ENCODE measurements around the gene MX2.
A peak's percentile ranks its signal among the peaks of the same experiment; 100 is the strongest.
"Not testable (repeated sequence)": the region's sequence is repeated elsewhere in the genome, so short reads cannot be mapped to it uniquely, and the experiment has no call there.

MX2 gene

DNA sequence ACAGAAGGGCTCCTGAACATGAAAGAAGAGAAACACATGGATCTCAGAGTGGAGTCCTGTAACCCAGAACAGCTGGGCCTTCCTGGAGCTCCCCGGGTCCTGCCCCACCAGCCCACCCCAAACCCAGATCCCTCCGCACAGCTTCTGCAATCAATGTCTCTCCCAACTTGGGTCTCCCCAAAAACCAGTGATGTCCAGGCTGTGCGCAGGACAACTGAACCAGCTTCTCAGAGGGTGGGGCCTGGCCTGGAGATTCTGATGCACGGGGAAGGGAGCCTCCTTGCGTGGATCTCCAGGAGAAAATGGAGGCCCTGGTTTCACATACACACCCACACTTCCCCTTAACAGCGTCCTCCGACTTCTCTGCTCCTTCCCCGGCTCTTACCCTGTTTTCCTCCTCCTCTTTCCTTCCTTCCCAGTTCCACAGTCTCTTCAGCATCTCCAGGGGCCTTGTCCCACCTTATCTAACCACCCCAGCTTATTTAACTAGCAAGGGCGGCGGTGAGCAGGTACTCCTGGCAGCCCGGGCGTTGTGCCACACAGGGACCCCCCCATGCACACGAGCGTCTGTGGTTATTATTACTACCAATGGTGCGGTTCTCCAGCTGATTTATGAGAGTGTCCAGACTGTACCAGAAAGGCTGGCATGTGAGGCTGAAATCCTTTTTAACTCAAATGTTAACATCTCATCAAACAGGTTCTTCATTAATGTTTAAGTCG, 11.2 kb upstream of the MX2 start:
- H3K4me1 Mint-ChIP-seq: peaks cover 8% of the 10 kb centered on the region
- H3K4me3 Mint-ChIP-seq: no peak overlapping the region
- DNase-seq: no peak
- H3K9me3 Mint-ChIP-seq: no peaks in the 10 kb centered on the region
- no peaks in the 10 kb centered on the region for H3K27me3 Mint-ChIP-seq
- no peak for ATAC-seq
- H3K27ac Mint-ChIP-seq: peak overlapping the region in 1 of 2 donors; percentile 89

DNA sequence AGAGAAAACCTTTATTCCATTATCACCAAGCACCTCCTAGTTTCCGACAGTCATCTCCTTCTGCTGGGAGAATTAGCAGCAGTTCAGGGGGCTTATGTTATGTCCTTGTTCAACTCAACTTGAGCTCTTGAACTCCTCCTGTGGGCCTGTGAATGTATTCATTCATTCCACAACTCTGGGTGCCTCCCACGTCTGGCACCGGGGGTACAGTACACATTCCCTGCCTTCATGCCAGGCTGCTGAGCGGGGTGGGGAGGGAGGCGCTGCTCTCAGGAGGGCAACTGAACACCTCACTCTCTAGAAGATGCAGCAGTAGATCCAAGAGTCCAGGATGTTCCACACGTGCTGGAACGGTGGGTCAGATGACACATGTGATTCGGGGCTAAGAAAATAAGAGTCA, 4.3 kb upstream of the MX2 start:
- no peak overlapping the region for H3K4me3 Mint-ChIP-seq
- H3K4me1 Mint-ChIP-seq: peaks cover 27% of the 10 kb centered on the region
- no peaks in the 10 kb centered on the region for H3K27me3 Mint-ChIP-seq
- no peak overlapping the region for H3K27ac Mint-ChIP-seq
- H3K9me3 Mint-ChIP-seq: no peaks in the 10 kb centered on the region
- no peak for ATAC-seq
- no peak for DNase-seq

DNA sequence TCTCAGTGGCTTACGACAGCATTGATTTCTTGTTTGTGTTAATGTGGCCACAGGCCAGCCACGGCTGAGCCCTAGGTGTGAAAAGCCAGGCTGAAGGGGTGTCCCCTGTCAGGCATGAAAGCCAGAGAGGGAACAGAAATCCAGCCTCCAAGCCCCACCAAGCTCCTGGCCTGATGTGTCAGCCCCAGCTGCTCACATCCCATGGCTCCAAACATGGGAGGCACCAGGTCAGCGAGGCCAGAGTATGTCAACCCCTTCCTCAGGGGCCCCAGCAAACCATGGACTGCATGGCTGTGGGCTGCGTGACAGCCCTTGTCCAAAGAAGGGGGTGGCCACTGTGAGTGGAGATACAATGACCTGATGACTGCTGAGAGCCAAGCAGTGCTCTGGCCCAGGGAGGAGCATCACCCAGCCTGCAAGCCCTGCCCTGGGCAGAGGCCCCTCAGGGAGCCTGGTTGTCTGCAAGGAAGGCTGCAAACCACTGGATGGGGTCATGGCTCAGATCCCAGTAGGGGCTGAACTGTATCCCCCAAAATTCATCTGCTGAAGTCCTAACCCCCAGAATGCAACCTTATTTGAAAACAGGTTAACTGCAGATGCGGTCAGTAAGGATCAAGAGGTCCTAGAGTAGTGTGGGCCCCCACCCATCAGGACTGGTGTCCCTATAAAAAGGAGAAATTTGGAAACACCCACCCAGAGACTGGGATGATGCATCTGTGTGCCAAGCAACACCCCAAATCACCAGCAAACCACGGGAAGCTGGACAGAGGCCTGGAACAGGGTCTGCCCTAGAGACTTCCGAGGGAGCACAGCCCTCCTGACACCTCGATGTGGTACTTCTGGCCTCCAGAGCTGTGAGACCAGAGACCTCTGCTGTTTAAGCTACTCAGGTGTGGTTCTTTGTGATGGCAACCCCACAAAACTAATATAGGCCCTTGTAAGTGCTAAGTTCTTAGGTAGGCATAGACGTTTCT, 3.3 kb upstream of the MX2 start:
- Mint-ChIP-seq H3K9me3 (no peaks in the 10 kb centered on the region), H3K27me3 (no peaks in the 10 kb centered on the region), H3K27ac (peak overlapping the region in 1 of 2 donors; percentile 19), H3K4me1 (peaks cover 37% of the 10 kb centered on the region), H3K4me3 (no peak overlapping the region)
- ATAC-seq: no peak
- no peak for DNase-seq

DNA sequence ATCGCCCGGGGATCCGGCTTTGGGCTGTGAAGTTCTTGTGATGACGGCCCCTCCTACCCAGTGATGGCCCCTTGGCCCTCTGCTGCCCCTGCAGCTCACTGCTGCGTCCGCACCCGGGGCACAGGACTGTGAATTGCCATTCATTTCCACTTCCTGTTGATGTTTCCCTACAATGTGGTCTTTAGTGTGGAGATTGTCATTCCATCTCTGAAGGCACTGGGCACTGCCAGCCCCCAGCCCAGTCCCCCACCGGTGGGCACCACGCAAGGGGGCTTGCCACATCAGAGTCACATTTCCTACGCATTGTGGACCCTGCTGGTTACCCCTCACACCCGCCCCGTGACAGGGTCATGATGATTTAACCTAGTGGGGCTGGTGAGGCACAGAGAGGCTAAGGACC, 2.5 kb upstream of the MX2 start:
- DNase-seq (no peak), ATAC-seq (no peak)
- Mint-ChIP-seq H3K4me1 (peaks cover 43% of the 10 kb centered on the region), H3K4me3 (no peak overlapping the region), H3K27me3 (no peaks in the 10 kb centered on the region), H3K27ac (no peak overlapping the region), H3K9me3 (no peaks in the 10 kb centered on the region)

DNA sequence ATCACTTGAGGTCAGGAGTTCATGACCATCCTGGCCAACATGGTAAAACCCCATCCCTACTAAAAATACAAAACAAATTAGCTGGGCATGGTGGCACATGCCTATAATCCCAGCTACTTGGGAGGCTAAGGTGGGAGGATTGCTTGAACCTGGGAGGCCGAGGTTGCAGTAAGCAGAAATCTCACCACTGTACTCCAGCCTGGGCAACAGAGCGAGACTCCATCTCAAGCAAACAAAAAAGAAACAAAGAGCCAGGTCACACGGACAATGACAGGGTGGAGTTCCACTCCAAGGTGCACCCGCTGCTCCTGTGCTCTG, 2.1 kb upstream of the MX2 start:
- not testable (repeated sequence) for H3K4me3 Mint-ChIP-seq, H3K9me3 Mint-ChIP-seq, H3K27me3 Mint-ChIP-seq, H3K27ac Mint-ChIP-seq, ATAC-seq, DNase-seq
- peaks cover 42% of the 10 kb centered on the region for H3K4me1 Mint-ChIP-seq

DNA sequence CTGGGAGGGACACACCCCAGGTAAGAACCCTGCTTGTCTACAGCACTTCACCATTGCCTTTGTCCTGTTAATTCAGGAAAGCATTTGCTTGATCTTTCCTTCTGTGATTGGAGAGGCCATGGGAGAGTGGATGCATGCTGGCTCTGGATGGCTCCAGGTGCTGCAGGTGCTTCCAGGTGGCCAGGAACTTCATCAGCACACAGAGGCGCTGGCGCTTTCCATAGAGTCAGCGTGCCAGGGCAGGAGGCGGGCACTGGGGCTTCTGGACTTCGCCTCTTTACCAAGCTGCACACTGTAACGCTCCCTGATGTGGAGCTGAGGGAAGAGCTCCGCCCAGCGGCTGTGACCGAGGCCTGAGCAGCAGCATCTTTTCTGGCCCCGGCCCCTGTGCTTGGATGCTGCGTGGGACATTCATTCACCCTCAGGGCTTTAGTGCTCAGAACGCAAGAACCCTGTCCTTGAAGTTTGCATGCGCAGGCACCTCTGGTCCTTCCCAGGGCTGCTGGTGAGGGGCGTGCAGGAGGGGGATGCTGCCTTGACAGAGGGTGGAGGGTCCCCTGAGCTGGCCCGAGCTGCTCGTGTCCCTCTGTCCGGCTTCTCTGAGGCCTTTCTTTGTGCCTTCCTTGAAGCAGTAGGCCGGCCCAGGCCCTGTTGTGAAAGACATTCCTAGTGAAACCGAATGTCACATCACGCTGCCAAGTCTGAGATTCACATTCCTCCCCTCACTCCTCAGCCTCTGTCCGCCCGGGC, 1.6 kb upstream of the MX2 start:
- Mint-ChIP-seq H3K4me3 (no peak overlapping the region), H3K27ac (peak overlapping the region in 1 of 2 donors; percentile 71), H3K27me3 (no peaks in the 10 kb centered on the region), H3K9me3 (no peaks in the 10 kb centered on the region), H3K4me1 (peaks cover 44% of the 10 kb centered on the region)
- no peak for ATAC-seq
- DNase-seq: no peak

DNA sequence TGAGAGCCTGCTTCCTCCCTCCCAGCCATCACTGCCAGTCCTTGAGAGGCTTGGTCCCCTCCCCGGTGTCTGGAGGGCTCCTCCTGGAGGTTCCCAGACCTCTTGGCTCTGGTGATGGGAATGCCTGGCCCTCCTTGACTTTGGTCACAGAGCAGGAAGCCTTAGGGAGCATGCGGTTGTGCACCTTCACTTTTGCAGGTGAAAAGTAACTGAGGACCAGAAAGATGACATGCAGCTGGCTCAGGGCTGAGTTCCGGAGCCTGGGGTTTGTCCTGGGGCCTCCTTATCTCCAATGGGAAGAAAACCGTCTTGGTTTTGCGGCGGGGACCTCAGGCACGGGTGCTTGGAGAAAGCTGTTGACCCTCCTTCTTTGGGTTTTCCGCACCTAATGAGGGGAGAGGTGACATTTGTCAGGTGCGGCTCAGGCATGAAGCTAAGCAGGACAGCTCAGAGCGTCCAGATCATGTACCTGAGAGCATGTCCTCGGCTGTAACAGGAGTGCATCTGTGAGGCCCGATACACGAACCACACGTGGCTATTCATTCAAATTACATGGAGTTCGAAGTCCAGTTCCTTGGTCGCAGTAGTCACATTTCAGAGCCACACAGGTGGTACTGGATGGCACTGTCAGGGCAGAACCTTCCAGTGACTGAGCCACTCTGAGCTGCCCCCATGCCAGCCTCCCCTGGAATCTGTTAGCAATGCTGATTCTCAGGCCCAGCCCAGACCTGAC, 608 bp upstream of the MX2 start:
- DNase-seq (no peak), ATAC-seq (no peak)
- Mint-ChIP-seq H3K27me3 (no peaks in the 10 kb centered on the region), H3K4me3 (peak overlapping the region; percentile 87 to 96), H3K4me1 (peaks cover 47% of the 10 kb centered on the region), H3K9me3 (no peaks in the 10 kb centered on the region), H3K27ac (peak overlapping the region; percentile 92 to 94)

DNA sequence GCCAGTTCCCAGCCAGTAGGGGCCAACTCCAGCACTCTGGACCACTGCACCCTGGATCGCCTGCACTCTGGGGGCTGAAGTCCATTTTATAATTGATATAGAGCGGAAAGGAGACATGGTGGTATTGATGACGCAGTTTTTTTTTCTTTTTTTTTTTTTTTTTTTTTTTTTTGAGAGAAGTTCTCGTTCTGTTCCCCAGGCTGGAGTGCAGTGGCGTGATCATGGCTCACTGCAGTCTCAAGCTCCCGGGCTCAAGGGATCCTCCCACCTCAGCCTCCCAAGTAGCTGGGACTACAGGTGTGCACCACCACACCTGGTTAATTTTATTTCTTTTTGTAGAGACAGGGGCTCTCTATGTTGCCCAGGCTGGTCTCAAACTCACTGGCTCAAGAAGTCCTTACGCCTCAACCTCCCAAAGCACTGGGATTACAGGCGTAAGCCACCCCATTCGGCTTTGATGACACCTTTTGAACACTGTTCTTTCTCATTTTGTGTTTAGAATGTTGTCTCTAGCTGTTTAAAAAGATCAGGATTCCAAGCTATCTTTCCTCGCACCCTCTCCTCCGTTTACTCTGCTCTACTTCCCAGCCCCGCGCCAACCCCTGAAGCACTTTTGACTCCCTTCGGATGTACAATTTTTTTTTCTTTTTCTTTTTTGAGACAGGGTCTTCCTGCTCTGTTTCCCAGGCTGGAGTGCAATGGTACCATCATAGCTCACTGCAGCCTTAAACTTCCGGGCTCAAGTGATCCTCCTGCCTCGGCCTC, 960 bp downstream of the MX2 start:
- H3K4me3 Mint-ChIP-seq: peak overlapping the region; percentile 87 to 96
- H3K4me1 Mint-ChIP-seq: peaks cover 57% of the 10 kb centered on the region
- DNase-seq: no peak
- no peaks in the 10 kb centered on the region for H3K27me3 Mint-ChIP-seq
- peak overlapping the region; percentile 92 to 94 for H3K27ac Mint-ChIP-seq
- ATAC-seq: no peak
- H3K9me3 Mint-ChIP-seq: no peaks in the 10 kb centered on the region

DNA sequence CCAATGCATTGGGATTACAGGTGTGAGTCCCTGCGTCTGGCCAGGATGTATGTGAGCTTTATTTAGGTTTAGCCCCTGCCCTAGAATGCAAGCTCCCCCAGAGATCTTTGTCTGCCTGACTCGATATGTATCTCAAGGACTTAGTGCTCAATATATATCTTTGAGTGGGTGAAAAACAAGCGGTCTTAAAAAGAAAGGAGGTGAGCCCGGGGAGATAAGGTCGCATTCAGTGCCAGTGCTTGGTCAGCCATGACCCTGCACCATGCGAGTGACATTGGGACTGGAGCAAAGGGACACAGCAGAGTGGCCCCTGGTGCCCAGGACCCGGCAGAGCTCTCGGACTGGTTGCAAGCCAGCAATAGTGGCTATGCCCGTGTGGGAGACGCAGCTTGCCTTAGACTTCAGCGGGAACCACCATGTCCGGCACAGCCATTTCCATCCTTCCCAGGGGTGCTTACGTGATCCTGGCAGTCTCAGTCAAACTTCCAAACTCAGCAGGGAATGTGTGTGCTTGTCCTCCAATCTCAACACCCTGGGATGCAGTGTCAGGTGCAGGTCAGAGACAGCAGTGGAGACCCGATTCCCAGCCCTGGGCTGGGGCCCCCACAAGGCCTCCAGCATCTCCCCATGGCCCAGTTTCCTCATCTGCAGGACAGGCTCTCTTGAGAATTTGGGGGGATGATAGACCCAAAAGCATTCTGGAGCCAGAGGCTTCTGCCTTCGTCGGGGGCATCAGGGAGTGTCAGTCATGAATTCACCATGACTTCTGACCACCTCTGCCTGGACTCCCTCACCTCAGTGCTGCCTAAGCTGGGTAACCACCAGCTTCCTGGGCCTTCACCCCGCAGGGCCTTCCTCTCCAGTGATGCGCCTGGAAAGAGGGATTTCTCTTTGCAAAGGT, 1.8 kb downstream of the MX2 start:
- DNase-seq (no peak), ATAC-seq (no peak)
- Mint-ChIP-seq H3K4me3 (peak overlapping the region; percentile 87 to 96), H3K27ac (peak overlapping the region; percentile 92 to 94), H3K9me3 (no peaks in the 10 kb centered on the region), H3K4me1 (peaks cover 66% of the 10 kb centered on the region), H3K27me3 (no peaks in the 10 kb centered on the region)

DNA sequence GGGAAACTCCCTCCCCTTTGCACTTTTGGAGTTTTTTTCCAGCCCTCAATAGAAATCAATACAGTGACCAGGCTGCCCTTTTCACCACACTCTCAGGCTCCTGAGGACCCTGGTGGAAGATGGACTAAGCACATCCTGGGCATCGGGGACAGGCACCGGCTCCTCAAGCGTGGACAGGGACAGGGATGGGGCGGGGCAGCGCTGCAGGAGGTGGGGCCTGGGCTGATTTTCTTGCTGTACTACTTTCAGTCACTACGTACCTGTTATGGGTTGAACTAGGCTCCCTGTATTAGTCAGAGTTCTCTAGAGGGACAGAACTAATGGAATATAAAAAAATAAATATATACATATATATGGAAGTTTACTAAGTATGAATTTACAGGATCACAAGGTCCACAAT, 2.5 kb downstream of the MX2 start:
- H3K27ac Mint-ChIP-seq: peak overlapping the region in 1 of 2 donors; percentile 42
- no peak overlapping the region for H3K4me3 Mint-ChIP-seq
- H3K27me3 Mint-ChIP-seq: no peaks in the 10 kb centered on the region
- no peak for ATAC-seq
- no peaks in the 10 kb centered on the region for H3K9me3 Mint-ChIP-seq
- DNase-seq: no peak
- peaks cover 73% of the 10 kb centered on the region for H3K4me1 Mint-ChIP-seq

DNA sequence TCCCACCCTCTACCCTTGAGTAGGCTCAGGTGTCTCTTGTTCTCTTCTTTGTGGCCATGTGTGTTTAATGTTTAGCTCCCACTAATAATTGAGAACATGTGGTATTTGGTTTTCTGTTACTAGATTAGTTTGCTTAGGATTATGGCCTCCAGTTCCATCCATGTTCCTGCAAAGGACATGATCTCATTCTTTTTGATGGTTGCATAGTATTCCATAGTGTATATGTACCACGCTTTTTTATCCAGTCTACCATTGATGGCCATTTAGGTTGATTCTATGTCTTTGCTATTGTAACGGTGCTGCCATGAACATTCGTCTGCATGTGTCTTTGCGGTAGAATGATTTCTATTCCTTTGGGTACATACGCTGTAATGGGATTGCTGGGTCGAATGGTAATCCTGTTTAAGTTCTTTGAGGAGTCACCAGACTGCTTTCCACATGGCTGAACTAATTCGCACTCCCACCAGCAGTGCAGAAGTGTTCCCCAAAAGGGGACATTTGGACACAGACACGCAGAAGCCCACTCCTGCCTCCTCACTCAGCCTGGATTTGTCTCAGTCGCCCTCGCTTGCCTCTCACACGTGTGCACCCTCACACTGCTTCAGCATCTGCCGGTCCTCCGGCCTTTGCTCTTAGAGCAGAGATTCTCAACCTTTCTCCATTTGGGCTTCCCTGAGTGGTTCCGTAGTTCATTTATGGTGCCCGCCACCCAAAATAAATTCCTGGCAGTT, 3.7 kb downstream of the MX2 start:
- no peaks in the 10 kb centered on the region for H3K27me3 Mint-ChIP-seq
- H3K27ac Mint-ChIP-seq: no peak overlapping the region
- H3K9me3 Mint-ChIP-seq: peaks cover 0 to under 1% of the 10 kb centered on the region in 2 donors
- no peak overlapping the region for H3K4me3 Mint-ChIP-seq
- peaks cover 81% of the 10 kb centered on the region for H3K4me1 Mint-ChIP-seq
- ATAC-seq (no peak), DNase-seq (no peak)

DNA sequence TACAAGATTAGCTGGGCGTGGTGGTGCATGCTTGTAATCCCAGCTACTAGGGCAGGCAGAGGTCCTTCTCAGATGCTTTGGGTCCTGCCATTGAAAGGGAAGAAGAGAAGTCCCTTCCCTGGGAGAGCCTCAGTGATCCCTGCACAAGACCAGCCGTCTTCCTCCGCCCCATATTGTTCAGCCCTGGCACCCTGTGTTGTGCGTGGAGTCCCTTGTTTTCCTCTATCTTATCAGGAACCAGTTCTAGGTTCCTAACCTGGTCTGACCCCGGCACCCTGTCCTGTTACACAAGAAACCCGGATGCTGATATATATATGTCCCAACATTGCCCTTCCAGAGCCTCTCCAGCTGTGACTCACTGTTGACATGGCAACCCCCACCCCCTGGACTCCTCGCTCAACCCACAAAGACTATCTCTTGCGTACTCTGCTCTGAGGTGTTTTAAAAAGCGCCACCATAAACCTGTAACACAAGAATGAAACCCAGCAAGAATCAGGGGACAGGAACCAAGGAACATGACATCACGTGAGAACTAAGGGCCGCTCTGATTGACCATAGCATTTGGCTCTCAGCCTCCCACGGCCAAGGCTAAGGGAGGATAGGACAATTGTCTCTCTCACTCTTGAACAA, 4.8 kb downstream of the MX2 start:
- Mint-ChIP-seq H3K27ac (peak overlapping the region in 1 of 2 donors; percentile 55), H3K27me3 (no peaks in the 10 kb centered on the region), H3K4me1 (peaks cover 82% of the 10 kb centered on the region), H3K4me3 (no peak overlapping the region), H3K9me3 (peaks cover 0 to 4% of the 10 kb centered on the region in 2 donors)
- ATAC-seq: no peak
- DNase-seq: no peak
